Measurements from ENCODE around the gene AZU1. TPM values are rescaled to one million over a fixed set of nuclear protein-coding genes. Genes with fewer than 3 reads are reported as not detected.

Gene AZU1
- total RNA-seq, 1 experiment from 2014 or later = not detected

GRCh38 chr19:780935-781334 is 46.7 kb upstream of the AZU1 start (continued):
- TF ChIP-seq CEBPB (IDR thresholded peaks at IDR 0.05; ENCODE audit: low read depth) = no peak
- TF ChIP-seq JUND (IDR thresholded peaks at IDR 0.05) = no peak

DNA sequence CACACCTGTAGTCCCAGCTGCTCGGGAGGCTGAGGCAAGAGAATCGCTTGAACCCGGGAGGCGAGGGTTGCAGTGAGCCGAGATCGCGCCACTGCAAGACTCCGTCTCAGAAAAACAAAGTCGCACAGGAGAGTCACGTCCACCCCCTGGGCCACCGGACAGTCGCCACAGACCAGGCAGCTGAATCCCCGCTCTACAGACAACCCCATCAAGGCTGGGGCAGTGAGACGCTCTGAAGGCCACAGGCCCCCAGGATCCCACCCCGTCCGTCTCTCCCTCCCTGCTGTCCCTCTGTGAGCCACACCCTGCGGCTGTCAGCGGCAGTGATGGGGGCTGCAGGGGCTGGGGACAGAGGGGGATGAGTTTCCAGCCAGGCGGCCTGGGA is 45.8 kb upstream of the AZU1 start:
- Histone ChIP-seq H3K27me3 (ENCODE audit: insufficient read depth, low read length) (no peaks in the 10 kb centered on the region), H3K36me3 (ENCODE audit: control insufficient read depth in 1 of 2, insufficient read depth in 2 of 2, low read length in 2 of 2) (no peaks in the 10 kb centered on the region), H3K9me2 (ENCODE audit: insufficient read depth) (no peaks in the 10 kb centered on the region), H3K9ac (ENCODE audit: low read length) (peak overlapping the region; percentile 55), H3K4me1 (ENCODE audit: control insufficient read depth in 1 of 2, insufficient read depth in 2 of 2, low read length in 2 of 2) (peaks cover 30 to 38% of the 10 kb centered on the region in 2 experiments), H3K79me2 (ENCODE audit: insufficient read depth, low read length) (no peaks in the 10 kb centered on the region), H4K20me1 (ENCODE audit: insufficient read depth) (no peaks in the 10 kb centered on the region), H3K27ac (ENCODE audit: low read depth, low read length) (peak overlapping the region; percentile 65; the same call in 1 of the 2 replicates), H3K4me2 (ENCODE audit: low read length) (peak overlapping the region; percentile 93), H3K4me3 (replicated peaks in 1 of 2; ENCODE audit: low read depth in 1 of 2, low read length in 2 of 2) (peak overlapping the region in 1 of 2 experiments; percentile 49; a peak in 2 of 4 replicates), H3K9me3 (ENCODE audit: control insufficient read depth in 1 of 2, insufficient read depth in 1 of 2, low read depth in 1 of 2, low read length in 2 of 2) (no peaks in the 10 kb centered on the region), H2AFZ (ENCODE audit: low read depth, low read length, poor library complexity, severe bottlenecking) (peak overlapping the region; percentile 95)
- RAD21 ChIA-PET (ENCODE audit: low non-redundant PET in 1 of 2, low total read pairs in 2 of 2, uncharacterized antibody in 2 of 2, unreplicated experiment in 2 of 2) = no interaction called here
- DNase-seq (ENCODE audit: low read depth, low spot score) = no peak
- POLR2A ChIA-PET = no interaction called here
- no TSS peak for BruUV-seq (replicated peaks)
- intact Hi-C loops (cut with micrococcal nuclease) = no loop called here
- TF ChIP-seq ELF1 (IDR thresholded peaks at IDR 0.05; ENCODE audit: borderline replicate concordance, low read depth) (no peak), ZNF274 (IDR thresholded peaks at IDR 0.05; ENCODE audit: low read depth, low read length) (no peak), YY1 (IDR thresholded peaks at IDR 0.05; ENCODE audit: extremely low read depth, insufficient replicate concordance, low read depth, low read length) (no peak), JUND (IDR thresholded peaks at IDR 0.05) (no peak), CBX3 (IDR thresholded peaks at IDR 0.05; ENCODE audit: low read depth) (no peak), MAX (IDR thresholded peaks at IDR 0.05) (no peak)
- TF ChIP-seq, protein P1, sequence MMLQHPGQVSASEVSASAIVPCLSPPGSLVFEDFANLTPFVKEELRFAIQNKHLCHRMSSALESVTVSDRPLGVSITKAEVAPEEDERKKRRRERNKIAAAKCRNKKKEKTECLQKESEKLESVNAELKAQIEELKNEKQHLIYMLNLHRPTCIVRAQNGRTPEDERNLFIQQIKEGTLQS (IDR thresholded peaks at IDR 0.05) = no peak
- CTCF ChIA-PET = no interaction called here
- no peak; the same call in 1 of the 2 replicates for ATAC-seq

Data from HCT116 (cell line).